HG02970 (cell line): ENCODE results near the gene GPX4.

Source experiments
- ATAC-seq: cut with Tn5 transposase; IDR thresholded peaks from one replicate; pipeline ENCODE4 v1.9.1; 2021; ENCODE audit warnings: mild to moderate bottlenecking, moderate library complexity, moderate number of reproducible peaks; ENCODE audit not compliant: unreplicated experiment, low FRiP score

Gene GPX4

GRCh38 chr19:1146858-1147780, 43.3 kb downstream of the GPX4 start:
- ATAC-seq, result no peak

DNA sequence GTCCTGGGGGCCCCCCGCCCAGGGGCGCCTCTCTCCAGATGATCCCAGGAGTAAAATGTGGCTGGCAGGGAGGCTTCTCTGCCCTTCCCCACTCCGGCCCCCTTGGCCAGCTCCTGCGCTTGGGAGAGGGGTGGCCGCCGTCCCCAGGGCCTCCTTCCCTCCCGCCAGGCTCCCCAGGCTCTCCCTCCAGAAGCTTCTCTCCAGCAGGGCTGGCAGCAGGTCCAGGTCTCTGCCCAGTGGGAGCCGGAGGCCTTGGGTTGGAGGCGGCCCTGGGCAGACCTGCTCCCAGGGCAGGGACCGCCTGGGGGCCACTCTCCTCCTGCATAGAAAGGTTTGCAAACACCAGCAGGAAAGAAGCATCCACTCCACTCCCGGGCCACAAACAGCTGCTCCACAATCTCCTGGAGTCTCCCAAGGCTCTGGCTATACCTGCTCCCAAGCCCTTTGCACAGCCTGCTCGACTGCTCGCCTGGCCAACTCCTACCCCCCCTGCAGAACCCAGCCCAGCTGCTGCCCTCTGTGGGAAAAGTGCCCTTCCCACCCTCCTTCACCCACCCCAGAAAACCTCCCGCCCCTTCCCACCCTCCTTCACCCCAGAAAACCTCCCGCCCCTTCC, 44.2 kb downstream of the GPX4 start:
- ATAC-seq, result no peak

GRCh38 chr19:1149259-1150045, 45.7 kb downstream of the GPX4 start:
- no peak for ATAC-seq

DNA sequence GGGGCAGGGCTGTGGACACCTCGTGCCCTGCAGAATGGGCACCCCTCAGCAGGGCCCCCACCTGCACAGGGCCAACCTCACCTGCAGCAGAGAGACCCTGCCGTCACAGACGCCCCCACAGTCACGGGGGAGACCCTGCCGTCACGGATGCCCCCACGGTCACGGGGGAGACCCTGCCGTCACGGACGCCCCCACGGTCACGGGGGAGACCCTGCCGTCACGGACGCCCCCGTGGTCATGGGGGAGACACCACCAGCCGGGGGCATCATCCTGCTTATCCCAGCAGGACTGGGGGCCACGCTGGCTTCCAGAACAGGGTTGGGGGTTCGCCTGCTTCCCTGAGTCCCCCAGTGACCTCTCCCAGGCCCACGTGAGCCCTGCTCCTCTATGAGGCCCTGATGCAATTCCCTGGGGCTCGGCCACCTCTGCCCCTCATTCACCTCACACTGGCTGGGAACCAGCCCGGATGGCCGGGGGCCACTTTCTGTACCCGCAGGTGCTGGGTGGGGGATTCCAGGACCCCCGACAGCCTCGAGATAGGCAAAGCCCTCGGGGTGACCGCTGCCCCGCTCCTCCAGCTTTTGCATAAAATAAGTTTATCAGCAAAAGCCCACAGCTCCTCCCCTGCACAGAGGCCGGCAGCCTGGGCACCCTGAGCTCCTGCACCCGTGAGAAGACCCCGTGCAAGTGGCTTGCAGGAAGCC, 46.7 kb downstream of the GPX4 start:
- ATAC-seq, result no peak

DNA sequence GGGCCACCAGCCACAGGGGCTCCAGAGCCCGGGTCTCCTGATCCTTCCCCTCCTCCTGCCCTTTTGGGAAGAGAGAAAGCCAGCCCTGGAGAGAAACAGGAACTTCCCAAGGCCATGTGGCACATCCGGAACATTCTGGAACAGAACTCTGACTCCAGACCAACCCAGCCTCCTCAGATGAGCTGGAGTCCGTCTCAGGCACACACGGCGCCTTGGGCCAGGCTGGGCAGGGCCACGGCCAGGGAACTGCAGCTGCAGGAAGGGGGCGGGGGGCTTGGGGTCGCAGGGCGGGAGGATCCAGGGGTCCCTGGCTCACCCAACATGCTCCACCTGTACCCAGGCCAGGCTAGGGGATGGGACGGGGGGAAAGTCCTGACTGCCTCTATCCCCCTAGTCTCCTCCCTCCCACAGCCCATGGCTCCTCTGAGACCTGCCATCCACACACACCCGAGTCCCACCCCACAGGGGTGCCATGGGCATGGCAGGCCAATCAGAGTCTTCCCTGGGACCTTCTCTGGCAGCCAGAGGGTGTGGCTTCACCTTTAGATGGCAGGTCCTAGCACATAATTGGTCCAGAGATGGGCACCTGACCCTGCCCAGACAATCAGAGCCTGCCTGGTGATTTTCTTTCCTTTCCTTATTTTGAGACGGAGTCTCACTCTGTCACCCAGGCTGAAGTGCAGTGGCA, 47.4 kb downstream of the GPX4 start:
- no peak for ATAC-seq

DNA sequence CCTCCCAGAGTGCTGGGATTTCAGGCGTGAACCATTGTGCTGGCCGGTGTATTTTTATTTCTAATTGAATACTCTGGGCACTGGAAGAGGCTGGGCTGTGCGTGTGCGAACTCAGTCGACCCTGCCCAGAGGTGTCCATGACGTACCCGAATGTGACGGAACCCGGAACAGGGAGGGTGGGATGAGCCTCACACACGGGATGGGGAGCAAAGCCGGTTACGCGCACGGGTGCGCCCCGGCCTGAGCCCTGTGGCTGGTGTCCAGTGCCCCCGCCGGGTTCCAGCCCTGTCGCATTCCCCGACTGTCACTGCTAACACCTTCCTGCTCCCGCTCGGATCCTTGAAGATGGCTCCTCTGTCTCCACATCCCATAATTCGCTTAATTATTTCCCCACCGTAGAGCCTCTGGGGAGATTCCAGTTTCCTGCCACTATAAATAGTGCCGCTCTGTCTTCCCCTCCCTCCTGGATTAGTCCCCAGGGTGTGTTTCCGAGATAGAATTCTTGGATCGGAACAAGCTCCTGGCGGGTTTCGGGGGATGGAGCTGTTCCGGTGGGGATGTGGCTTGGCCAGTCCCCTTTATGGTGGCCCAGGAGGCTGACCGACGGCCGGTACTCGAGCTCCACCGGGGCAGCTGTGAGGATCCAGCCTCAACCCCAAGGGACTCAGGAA, 48.3 kb downstream of the GPX4 start:
- ATAC-seq, result no peak

GRCh38 chr19:1153891-1154730, 50.3 kb downstream of the GPX4 start:
- ATAC-seq, result no peak

- no peak for ATAC-seq
Measured at GRCh38 chr19:1154731-1155351, 51.0 kb downstream of the GPX4 start.

DNA sequence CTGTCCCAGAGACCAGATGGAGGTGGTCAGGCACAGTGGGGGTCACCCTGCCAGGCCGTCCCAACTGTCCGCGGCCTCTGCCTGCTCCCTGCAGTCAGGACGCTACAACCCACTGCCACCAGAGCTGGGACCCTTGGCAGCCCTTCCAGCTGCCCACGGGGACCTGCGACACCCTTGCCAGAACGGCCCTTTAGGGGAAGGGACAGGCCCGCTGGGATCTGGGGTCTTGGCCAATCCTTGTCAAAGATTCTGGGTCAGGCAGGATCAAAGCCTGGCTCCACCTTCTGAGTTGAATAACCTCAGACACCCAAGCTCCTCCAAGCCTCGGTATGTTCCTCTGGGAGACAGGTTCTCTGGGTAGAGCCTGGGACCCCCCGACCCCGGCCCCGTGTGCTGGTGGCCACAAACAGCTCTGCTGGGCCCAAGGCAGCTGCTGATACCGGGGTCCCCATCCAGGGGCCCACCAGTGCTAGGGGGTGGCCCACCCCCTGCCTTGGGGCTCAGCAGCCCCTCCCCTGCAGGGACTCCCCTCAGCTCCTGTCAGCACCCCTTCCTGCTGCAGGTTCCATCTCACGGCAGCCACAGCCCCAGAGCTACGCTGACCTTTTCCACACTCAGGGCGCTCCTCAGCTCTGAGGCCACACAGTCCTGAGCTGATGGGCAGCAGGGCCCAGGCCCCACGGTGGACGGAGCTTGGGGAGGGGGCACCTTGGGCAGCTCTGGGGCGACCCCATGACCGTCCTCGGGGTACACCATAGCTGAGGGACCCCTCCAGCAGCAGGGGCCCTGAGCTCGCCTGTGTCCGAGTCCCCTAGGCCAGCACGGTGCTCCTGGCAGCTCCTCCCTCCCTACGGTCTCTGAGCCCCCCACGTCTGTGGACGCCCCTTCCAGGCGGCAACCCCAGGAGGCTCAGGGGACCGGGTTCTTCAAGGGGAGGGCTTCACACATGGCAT, 51.8 kb downstream of the GPX4 start:
- no peak for ATAC-seq
